ENCODE results near the gene SNX33. TPM values are rescaled to one million over a fixed set of nuclear protein-coding genes. Genes with fewer than 3 reads are reported as not detected.

SNX33 gene
- total RNA-seq, 1 donor from 2014 or later: 25.6 TPM

DNA sequence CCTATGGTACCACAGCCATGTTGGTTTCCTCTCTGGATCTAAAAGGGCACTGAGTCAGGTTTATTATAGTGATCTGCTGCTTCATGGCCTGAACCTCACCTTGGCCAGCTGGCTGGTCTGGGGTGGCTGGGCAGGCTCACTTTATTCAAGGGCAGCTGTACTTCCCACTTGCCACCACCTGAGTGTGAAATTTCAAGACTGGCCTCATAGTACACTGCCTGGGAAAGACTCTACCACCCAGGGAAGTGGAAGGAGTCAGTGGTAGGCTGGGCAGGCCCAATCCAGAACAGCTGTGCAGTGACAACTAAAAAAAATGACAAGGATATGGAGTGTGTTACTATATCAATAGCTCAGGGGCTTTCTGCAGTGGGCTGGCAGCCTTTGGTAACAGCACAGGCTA, 30.9 kb upstream of the SNX33 start:
- H4K20me1 ChIP-seq (ENCODE audit: insufficient read depth, low read length): peaks cover 5% of the 10 kb centered on the region
- peaks cover 14% of the 10 kb centered on the region for H3K4me1 ChIP-seq (ENCODE audit: insufficient read depth, low read length)
- H3K79me2 ChIP-seq (ENCODE audit: insufficient read depth, low read length): no peaks in the 10 kb centered on the region
- no peak overlapping the region for H3K4me3 ChIP-seq (ENCODE audit: insufficient read depth, low read depth, low read length)
- Mint-ChIP-seq H3K4me1 (ENCODE audit: low read depth, unreplicated experiment) (peaks cover 14% of the 10 kb centered on the region), H3K27me3 (ENCODE audit: low read depth, unreplicated experiment) (no peaks in the 10 kb centered on the region), H3K4me3 (ENCODE audit: unreplicated experiment) (no peak overlapping the region), H3K36me3 (ENCODE audit: low read depth, unreplicated experiment) (peaks cover 18% of the 10 kb centered on the region), H3K27ac (ENCODE audit: unreplicated experiment) (no peak overlapping the region), H3K9me3 (ENCODE audit: unreplicated experiment) (no peaks in the 10 kb centered on the region)
- H3K4me2 ChIP-seq (ENCODE audit: low read length): no peak overlapping the region
- H3K9ac ChIP-seq (ENCODE audit: low read length): no peak overlapping the region
- no peaks in the 10 kb centered on the region for H3K27me3 ChIP-seq (ENCODE audit: insufficient read depth, low read length)
- no peaks in the 10 kb centered on the region for H3K9me3 ChIP-seq (ENCODE audit: insufficient read depth, low read depth, low read length)
- H2AFZ ChIP-seq (ENCODE audit: low read depth, low read length): no peak overlapping the region
- no peak for DNase-seq (ENCODE audit: low read depth)
- peaks cover 35% of the 10 kb centered on the region for H3K36me3 ChIP-seq (ENCODE audit: insufficient read depth, low read length)
- no peak for TF ChIP-seq EZH2 (IDR thresholded peaks at IDR 0.05; ENCODE audit: insufficient read depth, low read length)
- TF ChIP-seq, protein P1, sequence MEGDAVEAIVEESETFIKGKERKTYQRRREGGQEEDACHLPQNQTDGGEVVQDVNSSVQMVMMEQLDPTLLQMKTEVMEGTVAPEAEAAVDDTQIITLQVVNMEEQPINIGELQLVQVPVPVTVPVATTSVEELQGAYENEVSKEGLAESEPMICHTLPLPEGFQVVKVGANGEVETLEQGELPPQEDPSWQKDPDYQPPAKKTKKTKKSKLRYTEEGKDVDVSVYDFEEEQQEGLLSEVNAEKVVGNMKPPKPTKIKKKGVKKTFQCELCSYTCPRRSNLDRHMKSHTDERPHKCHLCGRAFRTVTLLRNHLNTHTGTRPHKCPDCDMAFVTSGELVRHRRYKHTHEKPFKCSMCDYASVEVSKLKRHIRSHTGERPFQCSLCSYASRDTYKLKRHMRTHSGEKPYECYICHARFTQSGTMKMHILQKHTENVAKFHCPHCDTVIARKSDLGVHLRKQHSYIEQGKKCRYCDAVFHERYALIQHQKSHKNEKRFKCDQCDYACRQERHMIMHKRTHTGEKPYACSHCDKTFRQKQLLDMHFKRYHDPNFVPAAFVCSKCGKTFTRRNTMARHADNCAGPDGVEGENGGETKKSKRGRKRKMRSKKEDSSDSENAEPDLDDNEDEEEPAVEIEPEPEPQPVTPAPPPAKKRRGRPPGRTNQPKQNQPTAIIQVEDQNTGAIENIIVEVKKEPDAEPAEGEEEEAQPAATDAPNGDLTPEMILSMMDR (IDR thresholded peaks at IDR 0.05; ENCODE audit: insufficient read depth, low read depth, low read length): no peak
- no peak overlapping the region for H3K27ac ChIP-seq (ENCODE audit: low read depth, low read length)
- no peak for FAIRE-seq

DNA sequence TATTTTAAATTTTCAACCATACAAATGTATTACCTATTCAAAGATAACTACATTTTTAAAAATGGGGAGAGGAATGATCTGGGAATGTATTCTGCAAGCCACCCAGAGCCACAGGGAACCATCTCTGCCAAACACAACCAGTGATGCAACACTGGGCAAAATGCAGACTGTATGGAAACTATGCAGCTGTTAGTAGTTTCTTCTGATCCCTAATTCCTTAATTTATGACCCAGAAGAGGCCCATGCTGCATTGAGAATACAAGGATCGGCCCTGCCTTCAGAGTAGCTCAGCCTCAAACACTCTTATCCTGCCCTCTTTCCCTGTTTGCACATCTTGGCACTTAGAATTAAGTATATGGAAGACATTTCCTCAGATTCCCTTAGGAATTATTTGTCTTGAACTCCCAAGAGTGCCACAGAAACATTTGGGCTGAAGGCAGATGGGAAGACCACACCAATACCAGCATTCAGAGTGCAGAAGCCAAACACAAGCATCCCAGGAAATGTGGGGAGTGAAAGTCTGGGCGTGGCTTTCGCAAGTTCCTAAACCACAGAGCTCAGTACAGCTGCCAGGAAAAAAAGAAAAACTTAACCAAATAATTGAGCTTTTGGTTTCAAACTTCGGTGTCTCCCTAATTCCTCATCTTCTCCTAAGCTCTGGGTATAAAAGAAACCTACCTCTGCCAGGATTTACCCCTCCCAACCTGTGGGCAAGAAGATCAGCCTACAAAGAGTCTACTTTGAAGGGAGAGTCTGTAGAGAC, 27.5 kb upstream of the SNX33 start:
- no peaks in the 10 kb centered on the region for H3K9me3 ChIP-seq (ENCODE audit: insufficient read depth, low read depth, low read length)
- H3K27ac ChIP-seq (ENCODE audit: low read depth, low read length): peak overlapping the region; percentile 79
- TF ChIP-seq, protein P1 (IDR thresholded peaks at IDR 0.05; ENCODE audit: insufficient read depth, low read depth, low read length): no peak
- no peak for TF ChIP-seq EZH2 (IDR thresholded peaks at IDR 0.05; ENCODE audit: insufficient read depth, low read length)
- peak overlapping the region; percentile 81 for H3K4me2 ChIP-seq (ENCODE audit: low read length)
- FAIRE-seq: no peak
- peaks cover 9% of the 10 kb centered on the region for H3K36me3 Mint-ChIP-seq (ENCODE audit: low read depth, unreplicated experiment)
- H3K4me1 Mint-ChIP-seq (ENCODE audit: low read depth, unreplicated experiment): peaks cover 15% of the 10 kb centered on the region
- peaks cover 15% of the 10 kb centered on the region for H3K4me1 ChIP-seq (ENCODE audit: insufficient read depth, low read length)
- H3K27me3 ChIP-seq (ENCODE audit: insufficient read depth, low read length): no peaks in the 10 kb centered on the region
- peak overlapping the region; percentile 47 for H3K4me3 Mint-ChIP-seq (ENCODE audit: unreplicated experiment)
- DNase-seq (ENCODE audit: low read depth): peak; percentile 71
- peak overlapping the region; percentile 94 for H3K27ac Mint-ChIP-seq (ENCODE audit: unreplicated experiment)
- H4K20me1 ChIP-seq (ENCODE audit: insufficient read depth, low read length): no peaks in the 10 kb centered on the region
- H2AFZ ChIP-seq (ENCODE audit: low read depth, low read length): peak overlapping the region; percentile 23
- H3K9me3 Mint-ChIP-seq (ENCODE audit: unreplicated experiment): no peaks in the 10 kb centered on the region
- H3K79me2 ChIP-seq (ENCODE audit: insufficient read depth, low read length): no peaks in the 10 kb centered on the region
- peaks cover 23% of the 10 kb centered on the region for H3K36me3 ChIP-seq (ENCODE audit: insufficient read depth, low read length)
- no peaks in the 10 kb centered on the region for H3K27me3 Mint-ChIP-seq (ENCODE audit: low read depth, unreplicated experiment)
- H3K9ac ChIP-seq (ENCODE audit: low read length): peak overlapping the region; percentile 75
- no peak overlapping the region for H3K4me3 ChIP-seq (ENCODE audit: insufficient read depth, low read depth, low read length)

DNA sequence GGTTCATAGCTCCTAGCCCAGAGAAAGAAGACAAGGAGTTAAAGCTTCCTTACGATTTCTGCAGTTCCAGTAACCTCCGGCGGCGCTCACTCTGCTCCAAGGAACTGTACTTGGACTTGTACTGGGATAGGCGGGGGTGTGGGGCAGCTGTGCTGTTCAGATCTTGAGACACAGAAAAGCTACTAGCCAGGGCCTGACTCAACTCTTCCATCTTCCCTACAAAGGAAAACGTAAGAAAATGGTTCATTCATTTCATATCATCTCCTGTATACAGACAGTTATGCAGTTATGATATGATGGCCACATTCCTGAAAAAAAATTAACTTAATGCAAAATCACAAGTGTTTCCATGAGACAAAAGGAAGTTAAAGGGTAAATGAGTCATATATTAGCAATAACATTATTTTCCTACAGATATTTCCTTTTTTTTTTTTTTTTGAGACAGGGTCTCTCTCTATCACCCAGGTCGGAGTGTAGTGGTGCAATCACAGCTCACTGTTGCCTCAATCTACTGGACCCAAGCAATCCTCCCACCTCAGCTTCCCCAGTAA, 26.8 kb upstream of the SNX33 start:
- FAIRE-seq (no peak), DNase-seq (ENCODE audit: low read depth) (peak; percentile 91)
- peaks cover 7% of the 10 kb centered on the region for H3K36me3 Mint-ChIP-seq (ENCODE audit: low read depth, unreplicated experiment)
- Histone ChIP-seq H3K9ac (ENCODE audit: low read length) (peak overlapping the region; percentile 75), H3K4me1 (ENCODE audit: insufficient read depth, low read length) (peaks cover 19% of the 10 kb centered on the region), H3K4me3 (ENCODE audit: insufficient read depth, low read depth, low read length) (no peak overlapping the region), H3K9me3 (ENCODE audit: insufficient read depth, low read depth, low read length) (no peaks in the 10 kb centered on the region), H2AFZ (ENCODE audit: low read depth, low read length) (peak overlapping the region; percentile 23), H3K27ac (ENCODE audit: low read depth, low read length) (peak overlapping the region; percentile 79), H3K27me3 (ENCODE audit: insufficient read depth, low read length) (no peaks in the 10 kb centered on the region), H3K4me2 (ENCODE audit: low read length) (peak overlapping the region; percentile 81), H3K36me3 (ENCODE audit: insufficient read depth, low read length) (peaks cover 21% of the 10 kb centered on the region), H3K79me2 (ENCODE audit: insufficient read depth, low read length) (no peaks in the 10 kb centered on the region), H4K20me1 (ENCODE audit: insufficient read depth, low read length) (no peaks in the 10 kb centered on the region)
- peaks cover 15% of the 10 kb centered on the region for H3K4me1 Mint-ChIP-seq (ENCODE audit: low read depth, unreplicated experiment)
- TF ChIP-seq EZH2 (IDR thresholded peaks at IDR 0.05; ENCODE audit: insufficient read depth, low read length): no peak
- TF ChIP-seq, protein P1 (IDR thresholded peaks at IDR 0.05; ENCODE audit: insufficient read depth, low read depth, low read length): peak; percentile 4
- peak overlapping the region; percentile 71 for H3K4me3 Mint-ChIP-seq (ENCODE audit: unreplicated experiment)
- H3K27me3 Mint-ChIP-seq (ENCODE audit: low read depth, unreplicated experiment): no peaks in the 10 kb centered on the region
- H3K9me3 Mint-ChIP-seq (ENCODE audit: unreplicated experiment): no peaks in the 10 kb centered on the region
- H3K27ac Mint-ChIP-seq (ENCODE audit: unreplicated experiment): peak overlapping the region; percentile 94

Measured in astrocyte (in vitro differentiated cells and primary cell).